H9 (cell line): ENCODE data around the gene DSTN. TPM values are rescaled to one million over a fixed set of nuclear protein-coding genes. Genes with fewer than 3 reads are reported as not detected.

Experiments used
- DNase-seq: peaks from one replicate; pipeline ENCODE4 v3.0.0-alpha.2; 2017
- H2AFZ ChIP-seq: one replicate; pipeline ENCODE4 v1.6.1; 2013; ENCODE audit warnings: mild to moderate bottlenecking, low read length, control low read depth, moderate library complexity
- H2AK5ac ChIP-seq: 2 replicates; pipeline ENCODE4 v1.6.1; 2013; ENCODE audit warnings: low read length, control low read depth, mixed read lengths; ENCODE audit not compliant: insufficient read length
- H2BK120ac ChIP-seq: one replicate; pipeline ENCODE4 v1.6.1; 2013; ENCODE audit warnings: low read depth, mild to moderate bottlenecking, low read length, control low read depth, inconsistent platforms; ENCODE audit not compliant: poor library complexity, severe bottlenecking
- H2BK12ac ChIP-seq: 2 replicates; pipeline ENCODE4 v1.6.1; 2013; ENCODE audit warnings: low read length, control low read depth, mixed read lengths, low read depth; ENCODE audit not compliant: insufficient read length
- H2BK15ac ChIP-seq: 2 replicates; pipeline ENCODE4 v1.6.1; 2013; ENCODE audit warnings: low read depth, low read length, control low read depth
- H2BK20ac ChIP-seq: one replicate; pipeline ENCODE4 v1.6.1; 2013; ENCODE audit warnings: low read depth, mild to moderate bottlenecking, low read length, control low read depth, inconsistent platforms; ENCODE audit not compliant: poor library complexity, severe bottlenecking
- H2BK5ac ChIP-seq: 2 replicates; pipeline ENCODE4 v1.6.1; 2013; ENCODE audit warnings: low read length, control low read depth, mixed read lengths; ENCODE audit not compliant: insufficient read length
- H3K14ac ChIP-seq: 2 replicates; pipeline ENCODE4 v1.6.1; 2013; ENCODE audit warnings: low read length, control low read depth; ENCODE audit not compliant: insufficient read depth
- H3K18ac ChIP-seq: 2 replicates; pipeline ENCODE4 v1.6.1; 2013; ENCODE audit warnings: low read depth, mild to moderate bottlenecking, mixed read lengths, low read length, control low read depth; ENCODE audit not compliant: insufficient read length
- H3K23ac ChIP-seq: 2 replicates; pipeline ENCODE4 v1.6.1; 2013; ENCODE audit warnings: low read length, control low read depth, mixed read lengths, low read depth; ENCODE audit not compliant: insufficient read length
- H3K23me2 ChIP-seq: 2 replicates; pipeline ENCODE4 v1.6.1; 2013; ENCODE audit warnings: low read depth, mild to moderate bottlenecking, mixed read lengths, low read length, control low read depth; ENCODE audit not compliant: insufficient read length, poor library complexity, severe bottlenecking
- H3K27ac ChIP-seq: 2 replicates; pipeline ENCODE4 v1.5.1; 2013; ENCODE audit warnings: low read length, control low read depth, mixed read lengths, low read depth; ENCODE audit not compliant: insufficient read length
- H3K27me3 ChIP-seq: 2 replicates; pipeline ENCODE4 v1.6.1; 2013; ENCODE audit warnings: low read length, control low read depth, inconsistent platforms; ENCODE audit not compliant: insufficient read depth
- H3K4ac ChIP-seq: 2 replicates; pipeline ENCODE4 v1.6.1; 2013; ENCODE audit warnings: low read depth, mild to moderate bottlenecking, control low read depth, inconsistent platforms, low read length, moderate library complexity
- H3K4me1 ChIP-seq: 2 replicates; pipeline ENCODE4 v1.6.1; 2013; ENCODE audit warnings: low read length, control low read depth, inconsistent platforms; ENCODE audit not compliant: insufficient read depth
- H3K4me2 ChIP-seq: 2 replicates; pipeline ENCODE4 v1.6.1; 2013; ENCODE audit warnings: low read length, control low read depth, mixed read lengths; ENCODE audit not compliant: insufficient read length, insufficient read depth
- H3K56ac ChIP-seq: 2 replicates; pipeline ENCODE4 v1.6.1; 2013; ENCODE audit warnings: low read depth, mild to moderate bottlenecking, mixed read lengths, low read length, control low read depth; ENCODE audit not compliant: insufficient read length
- H3K79me1 ChIP-seq: 2 replicates; pipeline ENCODE4 v1.6.1; 2013; ENCODE audit warnings: low read depth, mild to moderate bottlenecking, moderate library complexity, low read length, control low read depth, inconsistent platforms; ENCODE audit not compliant: insufficient read depth, poor library complexity, severe bottlenecking
- H3K79me2 ChIP-seq: 2 replicates; pipeline ENCODE4 v1.6.1; 2013; ENCODE audit warnings: low read length, control low read depth, inconsistent platforms; ENCODE audit not compliant: insufficient read depth
- H3K9ac ChIP-seq: 2 replicates; pipeline ENCODE4 v1.6.1; 2013; ENCODE audit warnings: low read length, control low read depth, mixed read lengths; ENCODE audit not compliant: insufficient read length; ENCODE audit errors: extremely low read depth
- H3K9me3 ChIP-seq: one replicate; pipeline ENCODE4 v1.6.1; 2013; ENCODE audit warnings: low read depth, low read length, inconsistent platforms; ENCODE audit not compliant: control insufficient read depth
- H3T11ph ChIP-seq: one replicate; pipeline ENCODE4 v1.6.1; 2013; ENCODE audit warnings: mild to moderate bottlenecking, low read length, control low read depth, inconsistent platforms
- H4K20me1 ChIP-seq: one replicate; pipeline ENCODE4 v1.6.1; 2013; ENCODE audit not compliant: control insufficient read depth, insufficient read length, insufficient read depth
- H4K5ac ChIP-seq: 2 replicates; pipeline ENCODE4 v1.6.1; 2013; ENCODE audit warnings: low read depth, mild to moderate bottlenecking, mixed read lengths, low read length, control low read depth; ENCODE audit not compliant: insufficient read length
- H4K8ac ChIP-seq: replicated peaks from 2 replicates; pipeline ENCODE4 v1.6.1; 2013; ENCODE audit warnings: low read length, control low read depth, mixed read lengths, low read depth; ENCODE audit not compliant: insufficient read length
- H4K91ac ChIP-seq: 2 replicates; pipeline ENCODE4 v1.6.1; 2013; ENCODE audit warnings: low read depth, mild to moderate bottlenecking, moderate library complexity, mixed read lengths, low read length, control low read depth; ENCODE audit not compliant: insufficient read length
- H3K27ac Mint-ChIP-seq, 3 experiments: 2 replicates in 2 of 3; 3 replicates in 1 of 3; pipeline ENCODE4 v1.8.0; 2020 to 2021; ENCODE audit warnings: mixed read lengths in 3 of 3, mild to moderate bottlenecking in 1 of 3, moderate library complexity in 1 of 3
- H3K27me3 Mint-ChIP-seq: 2 replicates; pipeline ENCODE4 v1.8.0; 2021; ENCODE audit warnings: low read depth, mild to moderate bottlenecking, moderate library complexity, mixed read lengths
- H3K36me3 Mint-ChIP-seq, 3 experiments: 2 replicates in 2 of 3; 3 replicates in 1 of 3; pipeline ENCODE4 v1.8.0; 2020 to 2021; ENCODE audit warnings: low read depth in 3 of 3, mixed read lengths in 3 of 3; ENCODE audit not compliant: insufficient read depth in 1 of 3
- H3K4me1 Mint-ChIP-seq, 2 experiments: 2 replicates each; pipeline ENCODE4 v1.8.0; 2020; ENCODE audit warnings: mixed read lengths in 2 of 2
- H3K4me3 Mint-ChIP-seq, 2 experiments: 2 replicates in 1 of 2; 3 replicates in 1 of 2; pipeline ENCODE4 v1.8.0; 2020 to 2021; ENCODE audit warnings: mild to moderate bottlenecking in 2 of 2, mixed read lengths in 2 of 2, moderate library complexity in 1 of 2
- H3K9me3 Mint-ChIP-seq, 2 experiments: 2 replicates in 1 of 2; 3 replicates in 1 of 2; pipeline ENCODE4 v1.8.0; 2020; ENCODE audit warnings: mild to moderate bottlenecking in 2 of 2, mixed read lengths in 2 of 2, moderate library complexity in 1 of 2
- CTCF ChIP-seq: fragments of 200-600 bp; sonication (generic); conservative IDR thresholded peaks from 3 replicates; pipeline ENCODE4 v1.8.0; 2021; ENCODE audit warnings: antibody characterized with exemption, mild to moderate bottlenecking
- WGBS: extraction: QIAGEN DNeasy Blood & Tissue Kit; methylation state at CpG from one replicate; pipeline ENCODE4 v1.1.7; 2013; ENCODE audit warnings: missing lambda C conversion rate, low lambda C conversion rate, mixed read lengths; ENCODE audit not compliant: insufficient read length; ENCODE audit errors: extremely low coverage; 5-methylcytosine and 5-hydroxymethylcytosine counted together
- total RNA-seq: library from RNA; stranded (reverse); gene quantifications from 2 replicates; pipeline ENCODE4 v1.2.1, GENCODE V29; 2021

DSTN gene
- total RNA-seq, 1 experiment from 2014 or later: 145 TPM

GRCh38 chr20:17560344-17561074 lies 9.4 kb upstream of the DSTN start:
- H3K23me2 ChIP-seq: no peaks in the 10 kb centered on the region
- Mint-ChIP-seq H3K4me1 (peaks cover 24% of the 10 kb centered on the region in 2 experiments), H3K36me3 (no peaks in the 10 kb centered on the region), H3K4me3 (no peak overlapping the region), H3K27me3 (no peaks in the 10 kb centered on the region), H3K9me3 (no peaks in the 10 kb centered on the region), H3K27ac (peak overlapping the region in 1 of 3 experiments; percentile 22; a peak in 1 of 7 replicates)
- no peak overlapping the region for H3K56ac ChIP-seq
- H3K4me2 ChIP-seq: no peak overlapping the region
- no peaks in the 10 kb centered on the region for H3K9me3 ChIP-seq
- no peak overlapping the region for H2AK5ac ChIP-seq
- peaks cover 10% of the 10 kb centered on the region; the same call in 1 of the 2 replicates for H3K4me1 ChIP-seq
- H3K79me1 ChIP-seq: no peaks in the 10 kb centered on the region
- no peak overlapping the region for H2BK120ac ChIP-seq
- H3K23ac ChIP-seq: no peak overlapping the region
- H4K20me1 ChIP-seq: no peaks in the 10 kb centered on the region
- no peak overlapping the region for H2BK20ac ChIP-seq
- no peak overlapping the region for H2BK15ac ChIP-seq
- no peak overlapping the region for H3K18ac ChIP-seq
- WGBS: no CpG with 5 or more reads among the region's 5 CpGs
- H2BK12ac ChIP-seq: no peak overlapping the region
- no peak overlapping the region for H3K9ac ChIP-seq
- H2BK5ac ChIP-seq: no peak overlapping the region
- no peak overlapping the region for H4K8ac ChIP-seq
- H3K79me2 ChIP-seq: no peaks in the 10 kb centered on the region
- no peak for DNase-seq
- no peak overlapping the region for H3K27ac ChIP-seq
- no peak overlapping the region for H3K14ac ChIP-seq
- H4K5ac ChIP-seq: no peak overlapping the region
- H3K27me3 ChIP-seq: no peaks in the 10 kb centered on the region
- no peak overlapping the region for H2AFZ ChIP-seq
- H3K4ac ChIP-seq: no peak overlapping the region
- no peak overlapping the region for H4K91ac ChIP-seq
- H3T11ph ChIP-seq: no peak overlapping the region
- TF ChIP-seq CTCF: no peak
